AG09309 (cell line): ENCODE results near the gene IKZF2.
A peak's percentile ranks its signal among the peaks of the same experiment; 100 is the strongest.

ENCODE experiments used
- DNase-seq: peaks from one replicate; pipeline ENCODE4 v3.0.0-alpha.2; 2010; ENCODE audit warnings: low read depth
- H3K4me3 ChIP-seq: 2 replicates; pipeline ENCODE4 v1.5.1; 2011; ENCODE audit warnings: mild to moderate bottlenecking, low read depth, low read length, moderate library complexity; ENCODE audit not compliant: control insufficient read depth
- TF ChIP-seq, protein P1 (sequence below): IDR thresholded peaks from 2 replicates; pipeline ENCODE4 v1.5.1; 2011; ENCODE audit warnings: mild to moderate bottlenecking, low read depth, low read length, inconsistent platforms; ENCODE audit not compliant: insufficient read depth, control insufficient read depth; ENCODE audit errors: missing control alignments

Gene IKZF2

GRCh38 chr2:213067888-213068287 is 83.5 kb downstream of the IKZF2 start:
- TF ChIP-seq, protein P1, sequence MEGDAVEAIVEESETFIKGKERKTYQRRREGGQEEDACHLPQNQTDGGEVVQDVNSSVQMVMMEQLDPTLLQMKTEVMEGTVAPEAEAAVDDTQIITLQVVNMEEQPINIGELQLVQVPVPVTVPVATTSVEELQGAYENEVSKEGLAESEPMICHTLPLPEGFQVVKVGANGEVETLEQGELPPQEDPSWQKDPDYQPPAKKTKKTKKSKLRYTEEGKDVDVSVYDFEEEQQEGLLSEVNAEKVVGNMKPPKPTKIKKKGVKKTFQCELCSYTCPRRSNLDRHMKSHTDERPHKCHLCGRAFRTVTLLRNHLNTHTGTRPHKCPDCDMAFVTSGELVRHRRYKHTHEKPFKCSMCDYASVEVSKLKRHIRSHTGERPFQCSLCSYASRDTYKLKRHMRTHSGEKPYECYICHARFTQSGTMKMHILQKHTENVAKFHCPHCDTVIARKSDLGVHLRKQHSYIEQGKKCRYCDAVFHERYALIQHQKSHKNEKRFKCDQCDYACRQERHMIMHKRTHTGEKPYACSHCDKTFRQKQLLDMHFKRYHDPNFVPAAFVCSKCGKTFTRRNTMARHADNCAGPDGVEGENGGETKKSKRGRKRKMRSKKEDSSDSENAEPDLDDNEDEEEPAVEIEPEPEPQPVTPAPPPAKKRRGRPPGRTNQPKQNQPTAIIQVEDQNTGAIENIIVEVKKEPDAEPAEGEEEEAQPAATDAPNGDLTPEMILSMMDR, result no peak
- no peak overlapping the region for H3K4me3 ChIP-seq
- DNase-seq, result no peak

DNA sequence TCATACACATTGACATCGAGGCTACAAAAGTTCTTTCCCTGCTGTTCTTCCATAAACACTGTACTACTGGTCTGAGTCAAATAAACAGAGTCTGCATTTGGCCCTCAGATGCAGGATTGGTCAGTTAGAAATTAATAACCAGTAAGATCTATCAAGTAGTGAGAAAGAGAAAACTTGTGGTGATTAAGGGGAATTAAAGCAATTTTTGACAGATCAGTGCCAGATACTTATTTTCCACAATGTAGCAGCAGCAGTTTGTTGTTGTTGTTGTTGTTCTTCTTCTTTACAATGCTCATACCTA is 85.0 kb downstream of the IKZF2 start:
- no peak overlapping the region for H3K4me3 ChIP-seq
- no peak for DNase-seq
- TF ChIP-seq, protein P1, result no peak

- TF ChIP-seq, protein P1, result no peak
- H3K4me3 ChIP-seq, result no peak overlapping the region; the same call in 1 of the 2 replicates
- peak; percentile 27 for DNase-seq
Observed at GRCh38 chr2:213065583-213066442, 85.6 kb downstream of the IKZF2 start.

- DNase-seq, result no peak
- no peak overlapping the region for H3K4me3 ChIP-seq
- TF ChIP-seq, protein P1, result no peak
Observed at GRCh38 chr2:213064099-213064498, 87.3 kb downstream of the IKZF2 start.

DNA sequence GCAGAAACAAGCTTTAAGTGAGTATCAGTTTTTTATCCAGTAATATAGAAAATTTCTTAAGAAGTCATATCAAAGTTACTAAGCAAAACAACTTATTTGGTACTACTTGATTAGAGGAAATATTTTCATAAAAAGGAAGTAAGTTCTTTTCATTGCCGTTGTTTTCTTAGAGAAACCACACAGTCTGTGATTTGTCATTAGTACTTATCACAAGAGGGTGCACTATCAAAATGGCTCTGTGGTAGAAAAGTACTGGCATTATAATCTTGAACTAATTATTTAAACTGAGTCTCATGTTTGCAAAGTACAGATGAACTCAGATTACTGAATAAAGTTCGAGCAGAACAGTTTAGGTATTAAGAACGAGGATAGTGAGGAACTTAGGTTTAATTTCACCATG is 93.4 kb downstream of the IKZF2 start:
- TF ChIP-seq, protein P1, result no peak

GRCh38 chr2:213046431-213046830 is 105.0 kb downstream of the IKZF2 start:
- TF ChIP-seq, protein P1, result no peak
- DNase-seq, result no peak
- no peak overlapping the region for H3K4me3 ChIP-seq

More for the DNA sequence above, 93.4 kb downstream of the IKZF2 start:
- H3K4me3 ChIP-seq, result no peak overlapping the region
- no peak for DNase-seq
